Upper lobe of right lung (tissue), 1 donor: ENCODE measurements around the gene KLC1. TPM values are rescaled to one million over a fixed set of nuclear protein-coding genes. Genes with fewer than 3 reads are reported as not detected.

ENCODE experiments used
- ATAC-seq: fragments of 200-7000 bp; cut with Tn5 transposase; one replicate; pipeline ENCODE4 v1.9.1; 2020; ENCODE audit warnings: mild to moderate bottlenecking, moderate library complexity
- DNase-seq: peaks from one replicate; pipeline ENCODE4 v3.0.0-alpha.2; 2020
- H3K27ac ChIP-seq: fragments of 200-600 bp; one replicate; pipeline ENCODE4 v1.8.0; 2022
- H3K27me3 ChIP-seq: fragments of 200-600 bp; one replicate; pipeline ENCODE4 v1.8.0; 2022; ENCODE audit warnings: mild to moderate bottlenecking
- H3K36me3 ChIP-seq: fragments of 200-600 bp; one replicate; pipeline ENCODE4 v1.8.0; 2022
- H3K4me1 ChIP-seq: fragments of 200-600 bp; one replicate; pipeline ENCODE4 v1.8.0; 2022
- H3K4me3 ChIP-seq: fragments of 200-600 bp; one replicate; pipeline ENCODE4 v1.8.0; 2022; ENCODE audit warnings: mild to moderate bottlenecking
- H3K9me3 ChIP-seq: fragments of 200-600 bp; one replicate; pipeline ENCODE4 v1.8.0; 2022
- intact Hi-C: fragments of 100-400 bp; cut with DNase I; formaldehyde crosslinking; loops from one replicate; pipeline ENCODE4 v1.11.0; 2022
- long read RNA-seq: library from polyadenylated mRNA; unstranded; transcript quantifications from one replicate; pipeline ENCODE4 v2.0.0, GENCODE V29; 2021
- total RNA-seq: library from RNA; stranded (reverse); fragmentation: NEBNext Ultra II Directional; extraction: Animal tissue kit (Norgen Biotek cat#: 25700); gene quantifications from one replicate; pipeline ENCODE4 v1.2.1, GENCODE V29; 2021
- TF ChIP-seq, protein P1 (sequence below): fragments of 200-600 bp; IDR thresholded peaks from one replicate; pipeline ENCODE4 v1.8.0; 2022; ENCODE audit warnings: antibody characterized with exemption
- donor health status: DM: no; HTN: yes; CAD: no; lungs with severe emphysema.

The KLC1 gene
- total RNA-seq, result 172 TPM
- long read RNA-seq, full-length matches to known transcripts, result 51 of 100 reads
- long read RNA-seq, partial matches to known transcripts, result 22 of 100 reads
- long read RNA-seq, other reads (novel, unspliced or antisense), result 27 of 100 reads

DNA sequence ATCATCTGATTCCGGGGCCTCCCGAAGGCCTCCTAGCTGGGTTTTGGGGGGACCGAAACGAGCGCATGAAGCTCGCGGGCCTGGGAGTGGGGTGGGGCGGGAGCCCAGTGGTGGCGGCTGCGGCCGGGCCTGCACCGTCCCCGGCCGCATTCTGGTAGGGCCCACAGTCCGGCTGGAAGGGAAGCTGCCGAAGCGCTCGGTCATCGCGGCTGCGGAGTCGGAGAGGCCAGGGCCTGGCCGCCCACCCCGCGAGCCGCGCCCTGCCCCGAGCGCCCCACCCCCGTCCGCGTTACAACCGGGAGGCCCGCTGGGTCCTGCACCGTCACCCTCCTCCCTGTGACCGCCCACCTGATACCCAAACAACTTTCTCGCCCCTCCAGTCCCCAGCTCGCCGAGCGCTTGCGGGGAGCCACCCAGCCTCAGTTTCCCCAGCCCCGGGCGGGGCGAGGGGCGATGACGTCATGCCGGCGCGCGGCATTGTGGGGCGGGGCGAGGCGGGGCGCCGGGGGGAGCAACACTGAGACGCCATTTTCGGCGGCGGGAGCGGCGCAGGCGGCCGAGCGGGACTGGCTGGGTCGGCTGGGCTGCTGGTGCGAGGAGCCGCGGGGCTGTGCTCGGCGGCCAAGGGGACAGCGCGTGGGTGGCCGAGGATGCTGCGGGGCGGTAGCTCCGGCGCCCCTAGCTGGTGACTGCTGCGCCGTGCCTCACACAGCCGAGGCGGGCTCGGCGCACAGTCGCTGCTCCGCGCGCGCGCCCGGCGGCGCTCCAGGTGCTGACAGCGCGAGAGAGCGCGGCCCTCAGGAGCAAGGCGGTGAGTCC lies at the start of gene KLC1:
TSS of gene KLC1 (plus strand) at position 528 of the 819 bp plus-strand sequence. CDS start 25,354 bp downstream, outside the sequence.
- DNase-seq (peak; percentile 93), ATAC-seq (peak; percentile 87)
- Histone ChIP-seq H3K4me3 (peak within 1 kb of the TSS; percentile 96), H3K4me1 (peaks cover 63% of the 10 kb centered on the region), H3K9me3 (no peaks in the 10 kb centered on the region), H3K27ac (peak within 1 kb of the TSS; percentile 98), H3K27me3 (no peaks in the 10 kb centered on the region), H3K36me3 (no peaks in the 10 kb centered on the region)
- intact Hi-C loops, result no loop called here
- TF ChIP-seq, protein P1, sequence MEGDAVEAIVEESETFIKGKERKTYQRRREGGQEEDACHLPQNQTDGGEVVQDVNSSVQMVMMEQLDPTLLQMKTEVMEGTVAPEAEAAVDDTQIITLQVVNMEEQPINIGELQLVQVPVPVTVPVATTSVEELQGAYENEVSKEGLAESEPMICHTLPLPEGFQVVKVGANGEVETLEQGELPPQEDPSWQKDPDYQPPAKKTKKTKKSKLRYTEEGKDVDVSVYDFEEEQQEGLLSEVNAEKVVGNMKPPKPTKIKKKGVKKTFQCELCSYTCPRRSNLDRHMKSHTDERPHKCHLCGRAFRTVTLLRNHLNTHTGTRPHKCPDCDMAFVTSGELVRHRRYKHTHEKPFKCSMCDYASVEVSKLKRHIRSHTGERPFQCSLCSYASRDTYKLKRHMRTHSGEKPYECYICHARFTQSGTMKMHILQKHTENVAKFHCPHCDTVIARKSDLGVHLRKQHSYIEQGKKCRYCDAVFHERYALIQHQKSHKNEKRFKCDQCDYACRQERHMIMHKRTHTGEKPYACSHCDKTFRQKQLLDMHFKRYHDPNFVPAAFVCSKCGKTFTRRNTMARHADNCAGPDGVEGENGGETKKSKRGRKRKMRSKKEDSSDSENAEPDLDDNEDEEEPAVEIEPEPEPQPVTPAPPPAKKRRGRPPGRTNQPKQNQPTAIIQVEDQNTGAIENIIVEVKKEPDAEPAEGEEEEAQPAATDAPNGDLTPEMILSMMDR, result no peak

DNA sequence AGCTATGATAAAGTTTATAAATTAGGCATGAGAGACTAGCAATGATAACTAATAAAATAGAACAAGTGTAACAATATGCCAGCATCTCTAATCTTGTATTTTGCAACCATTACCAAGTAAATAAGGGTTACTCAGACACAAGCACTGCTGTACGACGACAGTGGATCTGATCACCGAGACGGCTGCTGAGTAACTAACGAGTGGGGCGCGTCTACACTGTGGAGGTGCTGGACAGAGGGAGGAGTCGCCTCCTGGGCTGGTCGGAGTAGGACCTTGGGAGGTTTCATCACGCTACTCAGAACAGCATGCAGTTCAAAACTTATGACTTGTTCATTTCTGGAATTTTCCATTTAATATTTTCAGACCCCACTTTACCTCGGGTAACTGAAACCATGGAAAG lies 47.8 kb upstream of the KLC1 start:
- TF ChIP-seq, protein P1, result no peak
- Histone ChIP-seq H3K4me1 (peaks cover 20% of the 10 kb centered on the region), H3K27ac (no peak overlapping the region), H3K9me3 (no peaks in the 10 kb centered on the region), H3K27me3 (no peaks in the 10 kb centered on the region), H3K4me3 (no peak overlapping the region), H3K36me3 (peaks cover 8% of the 10 kb centered on the region)
- intact Hi-C loops, result no loop called here
- ATAC-seq (no peak), DNase-seq (no peak)

DNA sequence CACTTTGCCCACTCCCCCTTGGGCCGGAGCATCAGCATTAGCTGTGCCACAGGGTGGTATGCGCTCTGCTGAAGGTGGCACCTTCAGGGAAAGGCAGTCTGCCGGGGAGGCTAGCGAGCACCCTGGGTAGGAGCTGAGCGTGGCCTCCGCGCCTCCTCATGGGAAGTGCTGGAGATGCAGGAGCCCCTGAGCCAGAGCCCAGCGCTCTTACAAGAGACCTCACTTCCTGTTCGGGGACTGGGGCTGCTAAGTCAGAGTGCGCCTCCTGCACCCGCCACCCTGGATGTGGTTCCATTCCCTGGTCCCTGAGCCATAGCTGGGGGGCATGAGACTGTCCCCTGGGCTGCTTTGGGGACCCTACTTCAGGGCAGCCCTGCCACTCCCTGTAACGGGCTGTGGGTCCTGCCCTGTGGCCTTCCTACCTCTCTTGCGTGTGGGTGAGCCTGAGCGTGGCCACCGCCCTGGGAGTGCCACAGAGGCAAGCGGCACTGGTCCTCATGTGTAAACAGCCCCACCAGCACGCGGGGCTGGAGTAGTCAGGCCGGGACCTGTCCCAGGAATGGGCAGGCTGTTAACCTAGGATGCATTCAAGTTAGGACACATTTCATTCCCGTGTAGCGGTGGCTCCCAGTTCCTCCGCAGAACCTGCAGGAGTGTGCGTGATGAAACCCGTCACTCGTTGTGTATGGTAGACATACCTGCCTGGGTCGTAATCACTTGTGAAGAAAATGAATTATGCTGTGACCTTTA lies 46.9 kb upstream of the KLC1 start:
- no peaks in the 10 kb centered on the region for H3K9me3 ChIP-seq
- TF ChIP-seq, protein P1, result no peak
- H3K4me1 ChIP-seq, result peaks cover 13% of the 10 kb centered on the region
- H3K4me3 ChIP-seq, result no peak overlapping the region
- no peaks in the 10 kb centered on the region for H3K27me3 ChIP-seq
- intact Hi-C loops, result no loop called here
- peak; percentile 43 for ATAC-seq
- no peak for DNase-seq
- H3K36me3 ChIP-seq, result peaks cover 8% of the 10 kb centered on the region
- no peak overlapping the region for H3K27ac ChIP-seq

DNA sequence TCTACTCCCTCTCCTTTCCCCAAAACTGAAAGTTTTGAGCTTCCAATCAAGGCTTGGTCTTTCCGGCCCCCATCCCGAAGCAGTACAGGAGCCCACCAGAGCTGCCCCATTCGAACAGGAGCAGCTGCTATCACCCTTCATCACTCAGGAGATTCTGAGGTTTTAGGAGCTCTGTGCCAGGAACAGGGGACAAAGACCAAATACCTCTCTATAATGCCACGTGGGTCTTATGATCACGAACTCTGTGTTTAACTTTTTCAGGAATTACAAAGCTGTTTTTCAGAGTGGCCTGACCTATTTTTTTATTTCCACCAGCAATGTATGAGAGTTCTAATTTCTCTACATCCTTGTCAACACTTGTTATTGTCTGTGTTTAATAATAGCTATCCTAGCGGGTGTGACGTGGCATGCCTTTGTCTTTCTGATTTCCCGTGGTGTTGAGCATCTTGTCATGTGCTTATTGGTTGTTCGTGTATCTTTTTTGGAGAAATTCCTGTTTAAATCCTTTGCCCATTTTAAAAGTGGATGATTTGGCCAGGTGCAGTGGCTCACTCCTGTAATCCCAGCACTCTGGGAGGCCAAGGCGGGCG lies 44.6 kb upstream of the KLC1 start:
- Histone ChIP-seq H3K27ac (no peak overlapping the region), H3K27me3 (no peaks in the 10 kb centered on the region), H3K36me3 (peaks cover 23% of the 10 kb centered on the region), H3K4me3 (no peak overlapping the region), H3K9me3 (no peaks in the 10 kb centered on the region), H3K4me1 (no peaks in the 10 kb centered on the region)
- ATAC-seq (no peak), DNase-seq (no peak)
- TF ChIP-seq, protein P1, result no peak
- intact Hi-C loops, result no loop called here

DNA sequence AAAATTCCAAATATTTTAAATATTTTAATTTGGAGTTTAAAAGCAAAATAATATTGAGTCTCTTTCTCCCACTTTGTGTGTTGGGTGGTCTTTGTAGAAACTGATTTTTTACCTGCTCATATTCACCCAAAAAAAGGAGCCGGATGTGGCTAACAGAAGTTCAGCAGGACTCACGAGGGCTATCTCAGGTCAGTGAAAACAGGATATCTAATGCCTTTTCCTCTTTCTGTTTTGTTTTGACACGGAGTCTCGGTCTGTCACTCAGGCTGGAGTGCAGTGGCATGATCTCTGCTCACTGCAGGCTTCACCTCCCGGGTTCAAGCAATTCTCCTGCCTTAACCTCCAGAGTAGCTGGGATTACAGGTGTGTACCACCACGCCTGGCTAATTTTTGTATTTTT lies 35.4 kb upstream of the KLC1 start:
- TF ChIP-seq, protein P1, result no peak
- DNase-seq (no peak), ATAC-seq (no peak)
- H3K27ac ChIP-seq, result no peak overlapping the region
- H3K36me3 ChIP-seq, result peaks cover 12% of the 10 kb centered on the region
- H3K4me3 ChIP-seq, result no peak overlapping the region
- intact Hi-C loops, result no loop called here
- H3K27me3 ChIP-seq, result no peaks in the 10 kb centered on the region
- H3K4me1 ChIP-seq, result peaks cover 6% of the 10 kb centered on the region
- H3K9me3 ChIP-seq, result no peaks in the 10 kb centered on the region
